IMR-90 (cell line): ENCODE measurements around the gene FMNL3. TPM values are rescaled to one million over a fixed set of nuclear protein-coding genes. Genes with fewer than 3 reads are reported as not detected.

Experiments used
- ATAC-seq: fragments of 200-7000 bp; cut with Tn5 transposase; 2 replicates; pipeline ENCODE4 v1.9.1; 2020; ENCODE audit warnings: low read depth, mild to moderate bottlenecking, moderate library complexity
- BruUV-seq: library from RNA; stranded (reverse); fragments of 400-500 nt; replicated peaks from 2 replicates; lab custom pipeline; 2021; lab: Mats Ljungman, UMichigan
- CTCF ChIA-PET: fragments of 300-600 bp; formaldehyde crosslinking; extraction: SDS; loops from one replicate; lab custom pipeline; 2021; ENCODE audit warnings: antibody characterized with exemption; lab: Yijun Ruan, JAX
- POLR2A ChIA-PET: fragments of 300-600 bp; sonication (Branson Sonifier 250); formaldehyde crosslinking; loops from one replicate; lab custom pipeline; 2022; ENCODE audit warnings: antibody characterized with exemption; ENCODE audit not compliant: unreplicated experiment; lab: Charles Lee
- DNase-seq: peaks from one replicate; pipeline ENCODE4 v3.0.0; 2013
- H2AFZ ChIP-seq: replicated peaks from 2 replicates; pipeline ENCODE3; 2013; ENCODE audit warnings: low read length, mild to moderate bottlenecking; ENCODE audit not compliant: poor library complexity
- H2AK5ac ChIP-seq: 2 replicates; pipeline ENCODE4 v1.6.1; 2013; ENCODE audit warnings: low read depth, low read length, inconsistent platforms
- H2AK9ac ChIP-seq: replicated peaks from 2 replicates; pipeline ENCODE3; 2013; ENCODE audit warnings: mild to moderate bottlenecking, low read depth, low read length, moderate library complexity; ENCODE audit not compliant: poor library complexity
- H2BK120ac ChIP-seq: 2 replicates; pipeline ENCODE4 v1.6.1; 2013; ENCODE audit warnings: low read depth, low read length, inconsistent platforms
- H2BK15ac ChIP-seq: 3 replicates; pipeline ENCODE4 v1.6.1; 2013; ENCODE audit warnings: low read depth, low read length, inconsistent platforms
- H2BK20ac ChIP-seq: 2 replicates; pipeline ENCODE4 v1.6.1; 2013; ENCODE audit warnings: low read depth, mild to moderate bottlenecking, inconsistent platforms, low read length, moderate library complexity
- H2BK5ac ChIP-seq: 2 replicates; pipeline ENCODE4 v1.6.1; 2013; ENCODE audit warnings: mild to moderate bottlenecking, low read depth, low read length, inconsistent platforms; ENCODE audit not compliant: poor library complexity, severe bottlenecking
- H3K14ac ChIP-seq: replicated peaks from 2 replicates; pipeline ENCODE4 v1.6.1; 2013; ENCODE audit warnings: low read depth, low read length, inconsistent platforms
- H3K18ac ChIP-seq: 2 replicates; pipeline ENCODE4 v1.6.1; 2013; ENCODE audit warnings: low read depth, low read length, control low read depth
- H3K23ac ChIP-seq: 2 replicates; pipeline ENCODE4 v1.6.1; 2013; ENCODE audit warnings: low read depth, low read length, inconsistent platforms
- H3K27ac ChIP-seq: 2 replicates; pipeline ENCODE4 v1.5.1; 2013; ENCODE audit warnings: mild to moderate bottlenecking, control low read depth, low read length; ENCODE audit not compliant: insufficient read depth
- H3K27me3 ChIP-seq: 2 replicates; pipeline ENCODE4 v1.6.1; 2013; ENCODE audit warnings: low read length; ENCODE audit not compliant: control insufficient read depth, insufficient read depth
- H3K36me3 ChIP-seq: 2 replicates; pipeline ENCODE4 v1.6.1; 2013; ENCODE audit warnings: low read length, mixed read lengths; ENCODE audit not compliant: control insufficient read depth, insufficient read depth
- H3K4ac ChIP-seq: 2 replicates; pipeline ENCODE4 v1.6.1; 2013; ENCODE audit warnings: low read depth, low read length, inconsistent platforms
- H3K4me1 ChIP-seq: 2 replicates; pipeline ENCODE4 v1.6.1; 2013; ENCODE audit warnings: low read length, mixed read lengths; ENCODE audit not compliant: control insufficient read depth, insufficient read depth
- H3K4me2 ChIP-seq: 2 replicates; pipeline ENCODE4 v1.6.1; 2013; ENCODE audit warnings: low read depth, mild to moderate bottlenecking, control low read depth, low read length, moderate library complexity
- H3K4me3 ChIP-seq: 2 replicates; pipeline ENCODE4 v1.5.1; 2013; ENCODE audit warnings: low read depth, mild to moderate bottlenecking, control low read depth, low read length, moderate library complexity; ENCODE audit not compliant: insufficient read depth
- H3K56ac ChIP-seq: 2 replicates; pipeline ENCODE4 v1.6.1; 2013; ENCODE audit warnings: low read length, inconsistent platforms; ENCODE audit not compliant: insufficient read depth; ENCODE audit errors: extremely low read depth
- H3K79me1 ChIP-seq, 2 experiments: 2 replicates each; pipeline ENCODE4 v1.6.1; 2013; ENCODE audit warnings: low read length in 2 of 2, inconsistent platforms in 1 of 2, low read depth in 1 of 2
- H3K9ac ChIP-seq: 2 replicates; pipeline ENCODE4 v1.6.1; 2013; ENCODE audit warnings: low read depth, low read length, control low read depth
- H3K9me1 ChIP-seq: 2 replicates; pipeline ENCODE4 v1.6.1; 2013; ENCODE audit warnings: low read length, inconsistent platforms; ENCODE audit not compliant: insufficient read depth
- H3K9me3 ChIP-seq: 2 replicates; pipeline ENCODE4 v1.6.1; 2013; ENCODE audit warnings: low read length; ENCODE audit not compliant: control insufficient read depth, insufficient read depth
- H4K20me1 ChIP-seq: 2 replicates; pipeline ENCODE4 v1.6.1; 2013; ENCODE audit warnings: low read length, inconsistent platforms; ENCODE audit not compliant: insufficient read depth
- H4K5ac ChIP-seq: 2 replicates; pipeline ENCODE4 v1.6.1; 2013; ENCODE audit warnings: mild to moderate bottlenecking, low read depth, low read length, control low read depth
- H4K8ac ChIP-seq, 2 experiments: 2 replicates each; pipeline ENCODE4 v1.6.1; 2013; ENCODE audit warnings: low read depth in 2 of 2, low read length in 2 of 2, control low read depth in 1 of 2, inconsistent platforms in 1 of 2
- H4K91ac ChIP-seq: 2 replicates; pipeline ENCODE4 v1.6.1; 2013; ENCODE audit warnings: low read depth, low read length, inconsistent platforms; ENCODE audit not compliant: insufficient read depth
- BHLHE40 ChIP-seq: fragments of 150-350 bp; IDR thresholded peaks from 2 replicates; pipeline ENCODE4 v1.6.1; 2016; ENCODE audit warnings: mild to moderate bottlenecking, low read depth, low read length
- CEBPB ChIP-seq: IDR thresholded peaks from 2 replicates; pipeline ENCODE4 v1.6.1; 2012; ENCODE audit warnings: low read depth, low read length, improper control_type of control experiment
- MAZ ChIP-seq: IDR thresholded peaks from 2 replicates; pipeline ENCODE4 v1.6.1; 2012; ENCODE audit warnings: low read depth, mild to moderate bottlenecking, low read length, improper control_type of control experiment, moderate library complexity, borderline replicate concordance
- NFE2L2 ChIP-seq: fragments of 150-350 bp; IDR thresholded peaks from 2 replicates; pipeline ENCODE4 v1.6.1; 2016; ENCODE audit warnings: low read depth, mild to moderate bottlenecking, low read length
- POLR2A ChIP-seq: IDR thresholded peaks from 2 replicates; pipeline ENCODE4 v1.6.1; 2012; ENCODE audit warnings: mild to moderate bottlenecking, low read depth, low read length
- RAD21 ChIP-seq: IDR thresholded peaks from 2 replicates; pipeline ENCODE4 v1.6.1; 2012; ENCODE audit warnings: low read length, improper control_type of control experiment
- SMC3 ChIP-seq: fragments of 150-350 bp; IDR thresholded peaks from 2 replicates; pipeline ENCODE4 v1.6.1; 2016; ENCODE audit warnings: low read depth, mild to moderate bottlenecking, antibody characterized with exemption, low read length, moderate library complexity
- WGBS, 2 experiments: methylation state at CpG; one replicate each; pipeline versions ENCODE4 v1.1.5 to v1.1.7; 2013; ENCODE audit warnings: missing lambda C conversion rate in 2 of 2; ENCODE audit not compliant: insufficient read length in 1 of 2; ENCODE audit errors: extremely low coverage in 2 of 2; 5-methylcytosine and 5-hydroxymethylcytosine counted together
- dilution Hi-C: fragments of 300-500 bp; cut with HindIII; formaldehyde crosslinking; loops from one replicate; pipeline ENCODE4 v1.14.3; 2018; ENCODE audit warnings: low sequenced_read_pairs; ENCODE audit not compliant: unreplicated experiment
- in situ Hi-C: fragments of 300-500 bp; cut with MboI; formaldehyde crosslinking; loops from 3 replicates; pipeline ENCODE4 v1.14.3; 2019; ENCODE audit warnings: low sequenced_read_pairs, inconsistent platforms, mixed read lengths
- intact Hi-C: fragments of 100-400 bp; cut with micrococcal nuclease; formaldehyde crosslinking; loops from 2 replicates; pipeline ENCODE4 v1.10.0; 2022
- polyA plus RNA-seq, 3 experiments: library from polyadenylated mRNA; depleted of rRNA; stranded (reverse); fragments of >200 nt; gene quantifications; 2 replicates each; pipeline ENCODE4 v1.2.3, GENCODE V29; 2012; ENCODE audit warnings: low replicate concordance in 1 of 3
- total RNA-seq: library from RNA; depleted of rRNA; stranded (reverse); fragments of >200 nt; gene quantifications from 2 replicates; pipeline ENCODE4 v1.2.3, GENCODE V29; 2012
- TF ChIP-seq, protein P1 (sequence below): fragments of 150-350 bp; IDR thresholded peaks from 2 replicates; pipeline ENCODE4 v1.6.1; 2017; ENCODE audit warnings: mild to moderate bottlenecking, antibody characterized with exemption, low read length, low read depth
- TF ChIP-seq, protein P2 (sequence below): fragments of 150-350 bp; IDR thresholded peaks from 2 replicates; pipeline ENCODE4 v1.6.1; 2016; ENCODE audit warnings: low read depth, mild to moderate bottlenecking, low read length, moderate library complexity, borderline replicate concordance
- TF ChIP-seq, protein P3 (sequence below): conservative IDR thresholded peaks from 2 replicates; pipeline ENCODE4 v1.5.1; 2012; ENCODE audit warnings: mild to moderate bottlenecking, low read depth, low read length, improper control_type of control experiment

The FMNL3 gene
- total and polyA plus RNA-seq, 2 of the 4 experiments (the other 2 are of a cell fraction) = 16.3 to 36.4 TPM

DNA sequence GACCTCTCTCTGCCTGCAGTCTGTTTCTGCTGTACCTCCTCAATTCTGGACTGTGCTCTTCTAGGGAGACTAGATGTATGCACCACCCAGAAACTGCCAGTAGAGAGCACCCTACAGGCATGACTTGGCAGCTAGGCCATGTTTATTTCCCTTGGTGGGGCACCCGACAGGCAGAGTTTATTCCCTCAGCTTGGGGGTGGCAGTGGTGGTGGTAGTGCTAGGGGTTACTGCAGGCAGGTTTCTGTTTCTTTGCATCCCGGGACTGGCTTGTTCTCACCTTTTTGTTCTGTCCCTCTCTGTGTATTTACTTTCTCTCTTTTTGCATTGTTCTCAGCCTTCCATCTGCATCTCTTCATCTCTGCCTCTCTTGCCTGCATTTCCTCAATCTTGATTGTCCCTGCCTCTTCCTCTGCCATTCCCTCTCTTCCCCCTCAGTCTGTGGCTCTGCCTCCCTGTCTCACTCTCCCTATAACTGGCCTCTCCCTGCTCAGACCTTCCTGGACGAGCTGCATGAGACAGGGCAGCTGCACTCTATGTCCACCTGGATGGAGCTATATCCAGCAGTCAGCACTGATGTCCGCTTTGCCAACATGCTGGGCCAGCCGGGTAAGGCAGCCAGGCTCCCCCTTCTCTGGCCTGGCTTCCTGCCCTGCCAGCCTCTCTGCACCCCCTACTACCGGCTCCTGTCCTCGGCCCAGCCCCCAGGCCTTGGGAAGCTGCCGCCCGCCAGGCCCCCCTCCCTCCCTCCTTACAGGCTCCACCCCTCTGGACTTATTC is 70.0 kb downstream of the FMNL3 start:
- no peak overlapping the region for H3K56ac ChIP-seq
- no peak overlapping the region; the same call in 1 of the 2 replicates for H3K4me2 ChIP-seq
- no peaks in the 10 kb centered on the region for H3K27me3 ChIP-seq
- no peaks in the 10 kb centered on the region; a peak in 1 of 4 replicates for H3K79me1 ChIP-seq
- H3K18ac ChIP-seq = no peak overlapping the region
- H2AK5ac ChIP-seq = peak overlapping the region; percentile 77; the same call in 1 of the 2 replicates
- in situ Hi-C loops (no loop called here), intact Hi-C loops (loop anchor here (2.0 kb wide), 2 partner anchors 70 to 126 kb away; partner anchors contain the start of gene FMNL3), dilution Hi-C loops (no loop called here)
- no peak overlapping the region for H4K91ac ChIP-seq
- H3K4me1 ChIP-seq = peaks cover 5% of the 10 kb centered on the region; the same call in 1 of the 2 replicates
- H3K36me3 ChIP-seq = peaks cover 19% of the 10 kb centered on the region
- no peak overlapping the region for H3K14ac ChIP-seq
- H3K4ac ChIP-seq = peak overlapping the region; percentile 12; the same call in 1 of the 2 replicates
- no TSS peak for BruUV-seq
- no peak overlapping the region; the same call in 1 of the 2 replicates for H3K9ac ChIP-seq
- no peak overlapping the region for H2BK5ac ChIP-seq
- peak overlapping the region; percentile 3; the same call in 1 of the 2 replicates for H4K5ac ChIP-seq
- DNase-seq = peak; percentile 68
- peak overlapping the region; percentile 71 for H2AFZ ChIP-seq
- TF ChIP-seq MAZ (no peak), SMC3 (peak; percentile 74), NFE2L2 (peak; percentile 52), POLR2A (no peak), BHLHE40 (no peak; the same call in 1 of the 2 replicates), RAD21 (peak; percentile 79), CEBPB (no peak)
- TF ChIP-seq, protein P1, sequence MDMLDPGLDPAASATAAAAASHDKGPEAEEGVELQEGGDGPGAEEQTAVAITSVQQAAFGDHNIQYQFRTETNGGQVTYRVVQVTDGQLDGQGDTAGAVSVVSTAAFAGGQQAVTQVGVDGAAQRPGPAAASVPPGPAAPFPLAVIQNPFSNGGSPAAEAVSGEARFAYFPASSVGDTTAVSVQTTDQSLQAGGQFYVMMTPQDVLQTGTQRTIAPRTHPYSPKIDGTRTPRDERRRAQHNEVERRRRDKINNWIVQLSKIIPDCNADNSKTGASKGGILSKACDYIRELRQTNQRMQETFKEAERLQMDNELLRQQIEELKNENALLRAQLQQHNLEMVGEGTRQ = no peak
- TF ChIP-seq, protein P2, sequence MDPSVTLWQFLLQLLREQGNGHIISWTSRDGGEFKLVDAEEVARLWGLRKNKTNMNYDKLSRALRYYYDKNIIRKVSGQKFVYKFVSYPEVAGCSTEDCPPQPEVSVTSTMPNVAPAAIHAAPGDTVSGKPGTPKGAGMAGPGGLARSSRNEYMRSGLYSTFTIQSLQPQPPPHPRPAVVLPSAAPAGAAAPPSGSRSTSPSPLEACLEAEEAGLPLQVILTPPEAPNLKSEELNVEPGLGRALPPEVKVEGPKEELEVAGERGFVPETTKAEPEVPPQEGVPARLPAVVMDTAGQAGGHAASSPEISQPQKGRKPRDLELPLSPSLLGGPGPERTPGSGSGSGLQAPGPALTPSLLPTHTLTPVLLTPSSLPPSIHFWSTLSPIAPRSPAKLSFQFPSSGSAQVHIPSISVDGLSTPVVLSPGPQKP = no peak
- TF ChIP-seq, protein P3, sequence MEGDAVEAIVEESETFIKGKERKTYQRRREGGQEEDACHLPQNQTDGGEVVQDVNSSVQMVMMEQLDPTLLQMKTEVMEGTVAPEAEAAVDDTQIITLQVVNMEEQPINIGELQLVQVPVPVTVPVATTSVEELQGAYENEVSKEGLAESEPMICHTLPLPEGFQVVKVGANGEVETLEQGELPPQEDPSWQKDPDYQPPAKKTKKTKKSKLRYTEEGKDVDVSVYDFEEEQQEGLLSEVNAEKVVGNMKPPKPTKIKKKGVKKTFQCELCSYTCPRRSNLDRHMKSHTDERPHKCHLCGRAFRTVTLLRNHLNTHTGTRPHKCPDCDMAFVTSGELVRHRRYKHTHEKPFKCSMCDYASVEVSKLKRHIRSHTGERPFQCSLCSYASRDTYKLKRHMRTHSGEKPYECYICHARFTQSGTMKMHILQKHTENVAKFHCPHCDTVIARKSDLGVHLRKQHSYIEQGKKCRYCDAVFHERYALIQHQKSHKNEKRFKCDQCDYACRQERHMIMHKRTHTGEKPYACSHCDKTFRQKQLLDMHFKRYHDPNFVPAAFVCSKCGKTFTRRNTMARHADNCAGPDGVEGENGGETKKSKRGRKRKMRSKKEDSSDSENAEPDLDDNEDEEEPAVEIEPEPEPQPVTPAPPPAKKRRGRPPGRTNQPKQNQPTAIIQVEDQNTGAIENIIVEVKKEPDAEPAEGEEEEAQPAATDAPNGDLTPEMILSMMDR = peak; percentile 79
- no peak overlapping the region for H3K23ac ChIP-seq
- WGBS, 2 experiments = 36% methylated on average over 2 of the region's 9 CpGs; no CpG with 5 or more reads in 1 of the 2 experiments
- H2AK9ac ChIP-seq = peak overlapping the region; percentile 47
- peak; percentile 95 for ATAC-seq
- H2BK20ac ChIP-seq = no peak overlapping the region
- POLR2A ChIA-PET = no interaction called here
- peak overlapping the region in 1 of 2 experiments; percentile 53; a peak in 1 of 4 replicates for H4K8ac ChIP-seq
- no peak overlapping the region for H2BK120ac ChIP-seq
- H3K9me3 ChIP-seq = no peaks in the 10 kb centered on the region
- H3K27ac ChIP-seq = peak overlapping the region; percentile 18; the same call in 1 of the 2 replicates
- no peak overlapping the region for H2BK15ac ChIP-seq
- no peaks in the 10 kb centered on the region for H3K9me1 ChIP-seq
- CTCF ChIA-PET = interaction anchor here (0.6 to 1.6 kb wide), 9 partner anchors 8 to 140 kb away, joined by 3 to 5 read pairs (median 3); partner anchors contain the start of gene FMNL3
- no peak overlapping the region for H3K4me3 ChIP-seq
- H4K20me1 ChIP-seq = peaks cover 3% of the 10 kb centered on the region; the same call in 1 of the 2 replicates
